HepG2 (cell line): ENCODE measurements around the gene CRMP1. TPM values are rescaled to one million over a fixed set of nuclear protein-coding genes. Genes with fewer than 3 reads are reported as not detected.

ENCODE experiments used
- ATAC-seq: fragments of 200-7000 bp; cut with Tn5 transposase; 3 replicates; pipeline ENCODE4 v1.9.1; 2020; ENCODE audit warnings: mild to moderate bottlenecking, moderate library complexity
- BruUV-seq: library from RNA; stranded (reverse); fragments of 400-500 nt; replicated peaks from 2 replicates; lab custom pipeline; 2021; lab: Mats Ljungman, UMichigan
- CTCF ChIA-PET: fragments of 300-600 bp; formaldehyde crosslinking; extraction: SDS; loops from one replicate; lab custom pipeline; 2021; ENCODE audit warnings: low total read pairs, inconsistent platforms, low intra/inter-chr PET ratio; lab: Yijun Ruan, JAX
- POLR2A ChIA-PET: fragments of 350-600 bp; sonication (Branson Sonifier 250); formaldehyde crosslinking; loops from one replicate; lab custom pipeline; 2020; ENCODE audit warnings: antibody characterized with exemption, inconsistent platforms; lab: Yijun Ruan, JAX
- DNase-seq: peaks from one replicate; pipeline ENCODE4 v3.0.0-alpha.2; 2015; ENCODE audit warnings: low spot score
- FAIRE-seq: peaks from 3 replicates; lab custom pipeline; 2011; peaks lifted over from hg19 to GRCh38; lab: Jason Lieb, UNC
- H2AFZ ChIP-seq: one replicate; pipeline ENCODE4 v1.6.1; 2011; ENCODE audit warnings: low read length, inconsistent platforms
- H3K27ac ChIP-seq: fragments of 300-600 bp; 3 replicates; pipeline ENCODE4 v1.8.0; 2011; ENCODE audit warnings: mixed run types, mild to moderate bottlenecking, mixed read lengths, low read length, inconsistent platforms; ENCODE audit not compliant: insufficient read depth; ENCODE audit errors: extremely low read length
- H3K27me3 ChIP-seq, 2 experiments: fragments of 200-600 bp in 1 of 2; 2 replicates in 1 of 2; 3 replicates in 1 of 2; pipeline versions ENCODE4 v1.6.0 to v1.8.0; 2011; ENCODE audit warnings: low read length in 2 of 2, mild to moderate bottlenecking in 2 of 2, moderate library complexity in 2 of 2, inconsistent platforms in 1 of 2; ENCODE audit not compliant: insufficient read depth in 2 of 2, control insufficient read depth in 1 of 2
- H3K36me3 ChIP-seq, 2 experiments: fragments of 200-600 bp in 1 of 2; replicated peaks in 1 of 2; 2 replicates in 1 of 2; 3 replicates in 1 of 2; pipeline versions ENCODE4 v1.5.1 to v1.8.0; 2011; ENCODE audit warnings: low read length in 2 of 2, inconsistent platforms in 1 of 2; ENCODE audit not compliant: insufficient read depth in 2 of 2, control insufficient read depth in 1 of 2
- H3K4me1 ChIP-seq: 2 replicates; pipeline ENCODE4 v1.5.1; 2012; ENCODE audit warnings: low read length, inconsistent platforms; ENCODE audit not compliant: insufficient read depth
- H3K4me2 ChIP-seq: 2 replicates; pipeline ENCODE4 v1.6.0; 2011; ENCODE audit warnings: low read depth, low read length, inconsistent platforms
- H3K4me3 ChIP-seq, 3 experiments: fragments of 200-600 bp in 1 of 3; sonication (generic), shearing (Covaris generic) in 1 of 3; replicated peaks in 1 of 3; 2 replicates each; pipeline ENCODE4 v1.5.1; 2011 to 2016; ENCODE audit warnings: low read length in 3 of 3, inconsistent platforms in 2 of 3, low read depth in 2 of 3, mild to moderate bottlenecking in 2 of 3, control low read depth in 1 of 3, mixed read lengths in 1 of 3; ENCODE audit not compliant: insufficient read depth in 1 of 3
- H3K79me2 ChIP-seq: one replicate; pipeline ENCODE4 v1.6.1; 2011; ENCODE audit warnings: low read length, inconsistent platforms; ENCODE audit not compliant: insufficient read depth
- H3K9ac ChIP-seq: 2 replicates; pipeline ENCODE4 v1.6.0; 2011; ENCODE audit warnings: mild to moderate bottlenecking, low read depth, low read length, inconsistent platforms; ENCODE audit not compliant: insufficient read depth
- H3K9me3 ChIP-seq: 2 replicates; pipeline ENCODE4 v1.5.1; 2012; ENCODE audit warnings: mild to moderate bottlenecking, low read length
- H4K20me1 ChIP-seq: 2 replicates; pipeline ENCODE4 v1.6.0; 2011; ENCODE audit warnings: inconsistent platforms, mild to moderate bottlenecking, low read length, moderate library complexity; ENCODE audit not compliant: insufficient read depth
- AGO2 ChIP-seq: fragments of 200-400 bp; formaldehyde crosslinking; optimal IDR thresholded peaks from 2 replicates; pipeline ENCODE3; 2017; ENCODE audit warnings: mild to moderate bottlenecking, low read depth, low read length, moderate library complexity
- ARNT ChIP-seq: fragments of 450-650 bp; IDR thresholded peaks from 2 replicates; pipeline ENCODE4 v1.6.1; 2017
- ATM ChIP-seq: fragments of 450-650 bp; IDR thresholded peaks from 2 replicates; pipeline ENCODE4 v1.7.1; 2017; ENCODE audit warnings: mild to moderate bottlenecking, borderline replicate concordance
- CENPX ChIP-seq: sonication (generic); formaldehyde crosslinking; IDR thresholded peaks from 2 replicates; pipeline ENCODE4 v1.9.0; 2021; ENCODE audit warnings: mild to moderate bottlenecking, missing genetic modification reagents, moderate library complexity
- CTCF ChIP-seq: sonication (generic); formaldehyde crosslinking; IDR thresholded peaks from 2 replicates; pipeline ENCODE4 v1.5.0; 2020; ENCODE audit warnings: mild to moderate bottlenecking, missing genetic modification reagents, moderate library complexity
- EZH2 ChIP-seq: conservative IDR thresholded peaks from 2 replicates; pipeline ENCODE4 v1.6.1; 2012; ENCODE audit warnings: mild to moderate bottlenecking, low read depth, low read length, moderate library complexity
- FOXO1 ChIP-seq: sonication (generic); formaldehyde crosslinking; IDR thresholded peaks from 2 replicates; pipeline ENCODE4 v1.4.0; 2020; ENCODE audit warnings: missing genetic modification reagents
- IKZF5 ChIP-seq: IDR thresholded peaks from 2 replicates; pipeline ENCODE4 v1.6.1; 2018; ENCODE audit warnings: missing genetic modification reagents, mild to moderate bottlenecking, missing compliant biosample characterization
- KLF13 ChIP-seq: sonication (generic); formaldehyde crosslinking; IDR thresholded peaks from 2 replicates; pipeline ENCODE4 v1.4.0; 2020; ENCODE audit warnings: mild to moderate bottlenecking, missing genetic modification reagents
- MLLT10 ChIP-seq: sonication (generic); formaldehyde crosslinking; IDR thresholded peaks from 2 replicates; pipeline ENCODE4 v1.4.0; 2020; ENCODE audit warnings: missing genetic modification reagents
- NFATC3 ChIP-seq: sonication (generic); formaldehyde crosslinking; IDR thresholded peaks from 2 replicates; pipeline ENCODE4 v1.5.1; 2020; ENCODE audit warnings: mild to moderate bottlenecking, missing genetic modification reagents
- RFXAP ChIP-seq: sonication (generic); formaldehyde crosslinking; IDR thresholded peaks from 2 replicates; pipeline ENCODE4 v1.4.0; 2020; ENCODE audit warnings: missing genetic modification reagents, borderline replicate concordance
- SP2 ChIP-seq: sonication (generic); formaldehyde crosslinking; IDR thresholded peaks from 2 replicates; pipeline ENCODE4 v1.5.1; 2020; ENCODE audit warnings: mild to moderate bottlenecking, missing genetic modification reagents
- SRSF1 ChIP-seq: fragments of 200-400 bp; formaldehyde crosslinking; optimal IDR thresholded peaks from 2 replicates; pipeline ENCODE3; 2017; ENCODE audit warnings: mild to moderate bottlenecking, low read depth, low read length, moderate library complexity
- SRSF4 ChIP-seq: fragments of 200-400 bp; formaldehyde crosslinking; IDR thresholded peaks from one replicate; pipeline ENCODE4 v1.6.1; 2018; ENCODE audit warnings: mild to moderate bottlenecking, low read depth, low read length, moderate library complexity; ENCODE audit not compliant: poor library complexity, severe bottlenecking
- TARDBP ChIP-seq: sonication (generic); formaldehyde crosslinking; IDR thresholded peaks from 2 replicates; pipeline ENCODE4 v1.8.0; 2022; ENCODE audit warnings: mild to moderate bottlenecking, missing genetic modification reagents
- ZNF207 ChIP-seq: fragments of 450-650 bp; IDR thresholded peaks from 2 replicates; pipeline ENCODE4 v1.6.1; 2016; ENCODE audit warnings: antibody characterized with exemption, borderline replicate concordance
- ZNF335 ChIP-seq: sonication (generic); formaldehyde crosslinking; IDR thresholded peaks from 2 replicates; pipeline ENCODE4 v1.4.0; 2020; ENCODE audit warnings: missing genetic modification reagents
- ZNF33A ChIP-seq: sonication (generic); formaldehyde crosslinking; IDR thresholded peaks from 2 replicates; pipeline ENCODE4 v1.5.1; 2020; ENCODE audit warnings: missing genetic modification reagents, mild to moderate bottlenecking, moderate library complexity, borderline replicate concordance
- ZNF431 ChIP-seq: sonication (generic); formaldehyde crosslinking; IDR thresholded peaks from 2 replicates; pipeline ENCODE4 v1.9.0; 2022; ENCODE audit warnings: missing genetic modification reagents, low read depth, mild to moderate bottlenecking, borderline replicate concordance
- ZNF432 ChIP-seq: sonication (generic); formaldehyde crosslinking; IDR thresholded peaks from 2 replicates; pipeline ENCODE4 v1.5.0; 2020; ENCODE audit warnings: missing genetic modification reagents, mild to moderate bottlenecking, borderline replicate concordance
- ZNF660 ChIP-seq: sonication (generic); formaldehyde crosslinking; IDR thresholded peaks from 2 replicates; pipeline ENCODE4 v1.5.1; 2020; ENCODE audit warnings: mild to moderate bottlenecking, low read depth, missing genetic modification reagents, borderline replicate concordance
- ZNF670 ChIP-seq: sonication (generic); formaldehyde crosslinking; IDR thresholded peaks from 2 replicates; pipeline ENCODE4 v1.8.0; 2022; ENCODE audit warnings: mild to moderate bottlenecking, missing genetic modification reagents, borderline replicate concordance
- ZNF713 ChIP-seq: sonication (generic); formaldehyde crosslinking; IDR thresholded peaks from 2 replicates; pipeline ENCODE4 v1.4.0; 2020; ENCODE audit warnings: mild to moderate bottlenecking, missing genetic modification reagents
- WGBS: methylation state at CpG from one replicate; pipeline ENCODE4 v1.1.6; 2017; ENCODE audit warnings: low lambda C conversion rate; 5-methylcytosine and 5-hydroxymethylcytosine counted together
- in situ Hi-C: cut with HindIII; loops from 2 replicates; pipeline ENCODE4 v1.10.0; 2017; ENCODE audit warnings: low pct_unique_long_range_greater_than_20kb; ENCODE audit not compliant: extremely low pct_ligation_motif_present
- intact Hi-C: fragments of 100-400 bp; cut with micrococcal nuclease; formaldehyde crosslinking; loops from one replicate; pipeline ENCODE4 v1.10.0; 2022; ENCODE audit not compliant: unreplicated experiment
- polyA plus RNA-seq, 8 experiments: library from polyadenylated mRNA; depleted of rRNA in 3 of 8; stranded (reverse) in 7 of 8; unstranded in 1 of 8; fragments of >200 nt; fragmentation: Illumina TruSeq in 4 of 8; extraction: Trizol in 4 of 8; gene quantifications; 2 replicates each; pipeline versions ENCODE4 v1.2.1 to v1.2.3, GENCODE V29; 2011 to 2016; ENCODE audit warnings: low read depth in 4 of 8, missing spikeins in 1 of 8, mixed read lengths in 1 of 8; ENCODE audit not compliant: insufficient read depth in 1 of 8
- total RNA-seq, 5 experiments: library from RNA; depleted of rRNA; stranded (reverse); fragments of >200 nt; fragmentation: Illumina TruSeq; extraction: Trizol; gene quantifications; 2 replicates each; pipeline ENCODE4 v1.2.3, GENCODE V29; 2016; ENCODE audit warnings: low read depth in 1 of 5

CRMP1 gene
- total and polyA plus RNA-seq, 2 of the 13 experiments (the other 11 are each of a cell fraction or from before 2014, with no cell fraction given) = not detected

- no peak for TF ChIP-seq EZH2
- no peak for TF ChIP-seq NFATC3
- TF ChIP-seq ZNF713 = no peak
- no peak for TF ChIP-seq KLF13
- TF ChIP-seq RFXAP (CRISPR knock-in tag) = no peak
- TF ChIP-seq AGO2 = no peak
- TF ChIP-seq ARNT = no peak
- no peak for TF ChIP-seq CENPX
- TF ChIP-seq ZNF670 (CRISPR knock-in tag) = no peak
- TF ChIP-seq CTCF (CRISPR knock-in tag) = peak; percentile 63
Measured at GRCh38 chr4:5821665-5822358, 71.1 kb downstream of the CRMP1 start (continued).

- 89% methylated on average over 8 of the region's 12 CpGs for WGBS
- Histone ChIP-seq H3K27me3 (no peaks in the 10 kb centered on the region), H3K4me2 (no peak overlapping the region), H3K4me1 (no peaks in the 10 kb centered on the region), H3K27ac (no peak overlapping the region), H3K4me3 (no peak overlapping the region), H3K9me3 (no peaks in the 10 kb centered on the region), H2AFZ (no peak overlapping the region), H3K9ac (no peak overlapping the region), H4K20me1 (peaks cover 3% of the 10 kb centered on the region; the same call in 1 of the 2 replicates), H3K79me2 (no peaks in the 10 kb centered on the region), H3K36me3 (peaks cover 7 to 31% of the 10 kb centered on the region in 2 experiments; a peak in 4 of 5 replicates)
- CTCF ChIA-PET = no interaction called here
- no peak for ATAC-seq
- POLR2A ChIA-PET = no interaction called here
- in situ Hi-C loops (loop anchor here (10.0 to 25.0 kb wide), 2 partner anchors 762 to 830 kb away; partner anchors contain the start of gene STK32B), intact Hi-C loops (no loop called here)
- DNase-seq = no peak
- no peak for FAIRE-seq
- BruUV-seq = no TSS peak
- no peak for TF ChIP-seq FOXO1 (CRISPR knock-in tag)
- no peak for TF ChIP-seq ZNF207
- TF ChIP-seq ZNF432 = no peak
- no peak for TF ChIP-seq ZNF33A
- TF ChIP-seq SRSF1 = no peak
- no peak for TF ChIP-seq ZNF431 (CRISPR knock-in tag)
- TF ChIP-seq TARDBP (CRISPR knock-in tag) = no peak
- TF ChIP-seq SRSF4 = no peak
- no peak for TF ChIP-seq SP2 (CRISPR knock-in tag)
- TF ChIP-seq ZNF660 (CRISPR knock-in tag) = no peak
- TF ChIP-seq IKZF5 = no peak
- TF ChIP-seq MLLT10 = no peak
- no peak for TF ChIP-seq ZNF335 (CRISPR knock-in tag)
- TF ChIP-seq ATM = no peak
Measured at GRCh38 chr4:5816851-5817375, 76.0 kb downstream of the CRMP1 start.
